Neutrophil (primary cell): ENCODE data around the gene LY6G5B.

Source experiments
- H3K27ac ChIP-seq: fragments of 200-600 bp; sonication (generic); 2 replicates; pipeline ENCODE4 v1.5.1; 2016; ENCODE audit warnings: mild to moderate bottlenecking, moderate library complexity
- H3K27me3 ChIP-seq: fragments of 200-600 bp; sonication (generic); 2 replicates; pipeline ENCODE4 v1.6.0; 2016; ENCODE audit warnings: mild to moderate bottlenecking
- H3K36me3 ChIP-seq: fragments of 200-600 bp; sonication (generic); 2 replicates; pipeline ENCODE4 v1.5.1; 2017
- H3K4me1 ChIP-seq, 2 experiments: fragments of 200-600 bp in 1 of 2; sonication (generic) in 1 of 2; 1 replicate in 1 of 2; 2 replicates in 1 of 2; pipeline versions ENCODE4 v1.5.1 to v1.6.1; 2013 to 2016; ENCODE audit warnings: low read depth in 1 of 2, low read length in 1 of 2, mild to moderate bottlenecking in 1 of 2, moderate library complexity in 1 of 2; ENCODE audit not compliant: control insufficient read depth in 1 of 2, insufficient read depth in 1 of 2
- H3K4me3 ChIP-seq, 2 experiments: fragments of 200-600 bp in 1 of 2; sonication (generic) in 1 of 2; 1 replicate in 1 of 2; 2 replicates in 1 of 2; pipeline ENCODE4 v1.5.1; 2013 to 2016; ENCODE audit warnings: low read depth in 1 of 2, low read length in 1 of 2, mild to moderate bottlenecking in 1 of 2, moderate library complexity in 1 of 2
- H3K9me3 ChIP-seq: fragments of 200-600 bp; sonication (generic); 2 replicates; pipeline ENCODE4 v1.5.1; 2016
- TF ChIP-seq, protein P1 (sequence below): fragments of 200-600 bp; sonication (generic); IDR thresholded peaks from 2 replicates; pipeline ENCODE4 v1.5.1; 2016; ENCODE audit warnings: antibody characterized with exemption

LY6G5B gene

DNA sequence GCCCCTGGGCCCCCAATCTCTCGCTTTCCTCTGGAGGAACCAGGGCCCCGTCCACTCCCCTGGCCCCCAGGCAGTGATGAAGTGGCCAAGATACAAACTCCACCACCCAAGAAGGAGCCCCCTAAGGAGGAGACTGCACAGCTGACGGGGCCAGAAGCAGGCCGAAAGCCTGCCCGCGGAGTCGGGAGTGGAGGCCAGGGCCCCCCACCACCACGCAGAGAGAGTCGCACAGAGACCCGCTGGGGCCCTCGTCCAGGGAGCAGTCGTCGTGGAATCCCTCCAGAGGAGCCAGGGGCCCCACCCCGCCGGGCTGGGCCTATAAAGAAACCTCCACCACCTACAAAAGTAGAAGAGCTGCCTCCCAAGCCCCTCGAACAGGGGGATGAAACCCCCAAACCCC, 38.6 kb upstream of the LY6G5B start:
- TF ChIP-seq, protein P1, sequence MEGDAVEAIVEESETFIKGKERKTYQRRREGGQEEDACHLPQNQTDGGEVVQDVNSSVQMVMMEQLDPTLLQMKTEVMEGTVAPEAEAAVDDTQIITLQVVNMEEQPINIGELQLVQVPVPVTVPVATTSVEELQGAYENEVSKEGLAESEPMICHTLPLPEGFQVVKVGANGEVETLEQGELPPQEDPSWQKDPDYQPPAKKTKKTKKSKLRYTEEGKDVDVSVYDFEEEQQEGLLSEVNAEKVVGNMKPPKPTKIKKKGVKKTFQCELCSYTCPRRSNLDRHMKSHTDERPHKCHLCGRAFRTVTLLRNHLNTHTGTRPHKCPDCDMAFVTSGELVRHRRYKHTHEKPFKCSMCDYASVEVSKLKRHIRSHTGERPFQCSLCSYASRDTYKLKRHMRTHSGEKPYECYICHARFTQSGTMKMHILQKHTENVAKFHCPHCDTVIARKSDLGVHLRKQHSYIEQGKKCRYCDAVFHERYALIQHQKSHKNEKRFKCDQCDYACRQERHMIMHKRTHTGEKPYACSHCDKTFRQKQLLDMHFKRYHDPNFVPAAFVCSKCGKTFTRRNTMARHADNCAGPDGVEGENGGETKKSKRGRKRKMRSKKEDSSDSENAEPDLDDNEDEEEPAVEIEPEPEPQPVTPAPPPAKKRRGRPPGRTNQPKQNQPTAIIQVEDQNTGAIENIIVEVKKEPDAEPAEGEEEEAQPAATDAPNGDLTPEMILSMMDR = no peak
- Histone ChIP-seq H3K4me3 (no peak overlapping the region), H3K9me3 (no peaks in the 10 kb centered on the region), H3K36me3 (peaks cover 100% of the 10 kb centered on the region), H3K4me1 (no peaks in the 10 kb centered on the region), H3K27me3 (no peaks in the 10 kb centered on the region), H3K27ac (no peak overlapping the region)

GRCh38 chr6:31631681-31632278, 38.0 kb upstream of the LY6G5B start:
- H3K27ac ChIP-seq = peak overlapping the region; percentile 20
- no peaks in the 10 kb centered on the region for H3K27me3 ChIP-seq
- H3K4me1 ChIP-seq = no peaks in the 10 kb centered on the region
- no peak overlapping the region for H3K4me3 ChIP-seq
- peaks cover 3% of the 10 kb centered on the region for H3K9me3 ChIP-seq
- TF ChIP-seq, protein P1 = no peak
- H3K36me3 ChIP-seq = peaks cover 100% of the 10 kb centered on the region

DNA sequence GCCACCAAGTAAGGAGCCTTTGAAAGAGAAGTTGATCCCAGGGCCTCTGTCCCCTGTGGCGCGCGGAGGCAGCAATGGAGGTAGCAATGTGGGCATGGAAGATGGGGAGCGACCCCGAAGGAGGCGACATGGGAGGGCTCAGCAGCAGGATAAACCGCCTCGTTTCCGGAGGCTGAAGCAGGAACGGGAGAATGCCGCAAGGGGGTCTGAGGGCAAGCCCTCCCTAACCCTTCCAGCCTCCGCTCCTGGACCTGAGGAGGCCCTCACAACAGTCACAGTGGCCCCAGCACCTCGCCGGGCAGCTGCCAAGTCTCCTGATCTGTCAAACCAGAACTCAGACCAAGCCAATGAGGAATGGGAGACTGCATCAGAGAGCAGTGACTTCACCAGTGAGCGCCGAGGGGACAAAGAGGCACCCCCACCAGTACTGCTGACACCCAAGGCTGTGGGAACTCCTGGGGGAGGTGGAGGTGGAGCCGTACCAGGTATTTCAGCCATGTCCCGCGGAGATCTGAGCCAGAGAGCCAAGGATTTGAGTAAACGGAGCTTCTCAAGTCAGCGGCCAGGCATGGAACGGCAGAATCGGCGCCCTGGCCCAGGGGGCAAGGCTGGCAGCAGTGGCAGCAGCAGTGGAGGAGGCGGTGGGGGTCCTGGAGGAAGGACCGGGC, 37.4 kb upstream of the LY6G5B start:
- Histone ChIP-seq H3K36me3 (peaks cover 100% of the 10 kb centered on the region), H3K9me3 (peaks cover 4% of the 10 kb centered on the region), H3K27me3 (no peaks in the 10 kb centered on the region), H3K27ac (peak overlapping the region; percentile 20), H3K4me3 (no peak overlapping the region), H3K4me1 (no peaks in the 10 kb centered on the region)
- TF ChIP-seq, protein P1 = no peak

- H3K27me3 ChIP-seq = no peaks in the 10 kb centered on the region
- H3K4me1 ChIP-seq = no peaks in the 10 kb centered on the region
- H3K36me3 ChIP-seq = peaks cover 100% of the 10 kb centered on the region
- no peak overlapping the region for H3K4me3 ChIP-seq
- peaks cover 4% of the 10 kb centered on the region for H3K9me3 ChIP-seq
- TF ChIP-seq, protein P1 = no peak
- H3K27ac ChIP-seq = no peak overlapping the region
These were observed 36.3 kb upstream of the LY6G5B start for GRCh38 chr6:31633447-31633846.

DNA sequence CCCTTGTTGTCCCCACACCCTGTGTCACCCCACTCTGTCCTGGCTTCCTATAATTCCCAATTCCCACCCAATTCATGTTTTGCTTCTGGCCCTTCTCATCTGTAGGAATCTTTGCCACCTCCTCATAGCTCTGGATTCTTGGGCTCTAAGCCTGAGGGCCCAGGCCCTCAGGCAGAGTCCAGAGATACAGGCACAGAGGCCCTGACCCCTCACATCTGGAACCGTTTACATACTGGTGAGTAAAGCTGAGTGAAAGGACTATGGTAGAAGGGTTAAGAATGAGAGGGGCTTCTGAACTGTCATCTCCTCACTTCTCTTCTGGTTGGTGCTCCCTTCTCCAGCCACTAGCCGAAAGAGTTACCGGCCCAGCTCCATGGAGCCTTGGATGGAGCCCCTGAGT, 35.6 kb upstream of the LY6G5B start:
- Histone ChIP-seq H3K9me3 (peaks cover 4% of the 10 kb centered on the region), H3K36me3 (peaks cover 100% of the 10 kb centered on the region), H3K4me1 (no peaks in the 10 kb centered on the region), H3K27ac (no peak overlapping the region), H3K4me3 (no peak overlapping the region), H3K27me3 (no peaks in the 10 kb centered on the region)
- TF ChIP-seq, protein P1 = no peak
